HEK293 (cell line): ENCODE data around the gene ADGRB3.

Experiments
- BCL11A ChIP-seq: fragments of 450-650 bp; formaldehyde crosslinking; IDR thresholded peaks from 2 replicates; pipeline ENCODE4 v1.5.1; 2016; ENCODE audit warnings: low read depth, missing biosample characterization, missing genetic modification characterization
- CTCF ChIP-seq: fragments of 450-650 bp; formaldehyde crosslinking; IDR thresholded peaks from 2 replicates; pipeline ENCODE4 v1.5.1; 2016; ENCODE audit warnings: missing biosample characterization, missing genetic modification characterization
- GLIS2 ChIP-seq: fragments of 450-650 bp; formaldehyde crosslinking; IDR thresholded peaks from 2 replicates; pipeline ENCODE4 v1.5.1; 2016; ENCODE audit warnings: missing biosample characterization, missing genetic modification characterization
- HOXA7 ChIP-seq: sonication (generic); formaldehyde crosslinking; IDR thresholded peaks from 2 replicates; pipeline ENCODE4 v1.8.1; 2022; ENCODE audit warnings: missing genetic modification reagents, borderline replicate concordance
- PBX3 ChIP-seq: sonication (generic); formaldehyde crosslinking; IDR thresholded peaks from 2 replicates; pipeline ENCODE4 v1.8.1; 2022; ENCODE audit warnings: mild to moderate bottlenecking, moderate library complexity, missing genetic modification reagents
- SP2 ChIP-seq: fragments of 450-650 bp; formaldehyde crosslinking; IDR thresholded peaks from 2 replicates; pipeline ENCODE4 v1.5.1; 2016; ENCODE audit warnings: missing biosample characterization, missing genetic modification characterization
- TCF7L2 ChIP-seq: IDR thresholded peaks from 2 replicates; pipeline ENCODE4 v1.6.1; 2011; ENCODE audit warnings: low read depth, mild to moderate bottlenecking, inconsistent platforms, low read length, moderate library complexity, borderline replicate concordance
- WT1 ChIP-seq: fragments of 450-650 bp; formaldehyde crosslinking; IDR thresholded peaks from 2 replicates; pipeline ENCODE4 v1.5.1; 2016; ENCODE audit warnings: missing biosample characterization, missing genetic modification characterization
- ZNF324 ChIP-seq: fragments of 450-650 bp; formaldehyde crosslinking; IDR thresholded peaks from 2 replicates; pipeline ENCODE4 v1.5.1; 2016; ENCODE audit warnings: missing biosample characterization, missing genetic modification characterization
- ZNF37A ChIP-seq: fragments of 450-650 bp; IDR thresholded peaks from 2 replicates; pipeline ENCODE4 v1.5.1; 2018; ENCODE audit warnings: missing biosample characterization, missing genetic modification characterization

- TF ChIP-seq CTCF (tag by site-specific recombination): no peak
- TF ChIP-seq SP2: no peak
- TF ChIP-seq PBX3: no peak
- TF ChIP-seq ZNF324: no peak
- TF ChIP-seq TCF7L2: no peak
- TF ChIP-seq WT1: no peak
- no peak for TF ChIP-seq HOXA7
- no peak for TF ChIP-seq GLIS2
- no peak for TF ChIP-seq BCL11A
- TF ChIP-seq ZNF37A (tag by site-specific recombination): no peak
Measured at GRCh38 chr6:69216127-69216526, 581.0 kb downstream of the ADGRB3 start.
